HepG2 (cell line): Measurements from ENCODE around the gene RASIP1. TPM values are rescaled to one million over a fixed set of nuclear protein-coding genes. Genes with fewer than 3 reads are reported as not detected.

Experiments used
- CAMTA2 ChIP-seq: sonication (generic); formaldehyde crosslinking; IDR thresholded peaks from 2 replicates; pipeline ENCODE4 v1.4.0; 2020; ENCODE audit warnings: mild to moderate bottlenecking, missing genetic modification reagents, borderline replicate concordance
- EHMT2 ChIP-seq: fragments of 200-600 bp; sonication (generic); IDR thresholded peaks from 2 replicates; pipeline ENCODE4 v1.7.0; 2017; ENCODE audit warnings: antibody characterized with exemption, low read depth, low read length, borderline replicate concordance
- ETV6 ChIP-seq: sonication (generic); formaldehyde crosslinking; conservative IDR thresholded peaks from 2 replicates; pipeline ENCODE4 v1.4.0; 2020; ENCODE audit warnings: missing genetic modification reagents
- FOXA1 ChIP-seq, 2 experiments: fragments of 450-650 bp in 1 of 2; sonication (generic) in 1 of 2; formaldehyde crosslinking in 1 of 2; IDR thresholded peaks; 2 replicates each; pipeline versions ENCODE4 v1.4.0 to v1.6.1; 2016 to 2020; ENCODE audit warnings: missing genetic modification reagents in 1 of 2
- GTF2F1 ChIP-seq: fragments of 150-350 bp; IDR thresholded peaks from 2 replicates; pipeline ENCODE4 v1.6.1; 2014; ENCODE audit warnings: low read length
- HDAC1 ChIP-seq: sonication (generic); formaldehyde crosslinking; IDR thresholded peaks from 2 replicates; pipeline ENCODE4 v1.5.1; 2020; ENCODE audit warnings: mild to moderate bottlenecking, missing genetic modification reagents
- JARID2 ChIP-seq: sonication (generic); formaldehyde crosslinking; IDR thresholded peaks from 2 replicates; pipeline ENCODE4 v1.8.1; 2023; ENCODE audit warnings: missing genetic modification reagents, inconsistent platforms; ENCODE audit not compliant: insufficient replicate concordance
- MED8 ChIP-seq: sonication (generic); formaldehyde crosslinking; IDR thresholded peaks from 2 replicates; pipeline ENCODE4 v1.8.1; 2023; ENCODE audit warnings: mild to moderate bottlenecking, missing genetic modification reagents; ENCODE audit not compliant: insufficient replicate concordance
- SETDB1 ChIP-seq: sonication (generic); formaldehyde crosslinking; IDR thresholded peaks from 2 replicates; pipeline ENCODE4 v1.5.1; 2020; ENCODE audit warnings: missing genetic modification reagents, mild to moderate bottlenecking, borderline replicate concordance
- SKIL ChIP-seq: sonication (generic); formaldehyde crosslinking; IDR thresholded peaks from 2 replicates; pipeline ENCODE4 v1.8.0; 2022; ENCODE audit warnings: missing genetic modification reagents, mild to moderate bottlenecking, moderate library complexity, borderline replicate concordance
- SMC3 ChIP-seq: IDR thresholded peaks from 2 replicates; pipeline ENCODE4 v1.6.1; 2011; ENCODE audit warnings: low read length, improper control_type of control experiment
- SNAI1 ChIP-seq: sonication (generic); formaldehyde crosslinking; IDR thresholded peaks from 2 replicates; pipeline ENCODE4 v1.5.0; 2020; ENCODE audit warnings: mild to moderate bottlenecking, missing genetic modification reagents, borderline replicate concordance
- SP140L ChIP-seq: sonication (generic); formaldehyde crosslinking; IDR thresholded peaks from 2 replicates; pipeline ENCODE4 v1.4.0; 2020; ENCODE audit warnings: missing genetic modification reagents, borderline replicate concordance
- TBL1XR1 ChIP-seq: fragments of 150-350 bp; IDR thresholded peaks from 2 replicates; pipeline ENCODE4 v1.6.1; 2014; ENCODE audit warnings: borderline replicate concordance, low read length; ENCODE audit not compliant: partially characterized antibody
- TBP ChIP-seq: sonication (generic); formaldehyde crosslinking; IDR thresholded peaks from 2 replicates; pipeline ENCODE4 v1.5.0; 2020; ENCODE audit warnings: missing genetic modification reagents
- TERF1 ChIP-seq: sonication (generic); formaldehyde crosslinking; IDR thresholded peaks from 2 replicates; pipeline ENCODE4 v1.8.0; 2022; ENCODE audit warnings: mild to moderate bottlenecking, missing genetic modification reagents, moderate library complexity
- ZNF124 ChIP-seq: sonication (generic); formaldehyde crosslinking; IDR thresholded peaks from 2 replicates; pipeline ENCODE4 v1.4.0; 2020; ENCODE audit warnings: missing genetic modification reagents
- ZNF136 ChIP-seq: sonication (generic); formaldehyde crosslinking; IDR thresholded peaks from 2 replicates; pipeline ENCODE4 v1.8.1; 2022; ENCODE audit warnings: low read depth, mild to moderate bottlenecking, moderate library complexity, missing genetic modification reagents
- ZNF18 ChIP-seq: sonication (generic); formaldehyde crosslinking; IDR thresholded peaks from 2 replicates; pipeline ENCODE4 v1.8.0; 2022; ENCODE audit warnings: mild to moderate bottlenecking, missing genetic modification reagents; ENCODE audit not compliant: insufficient replicate concordance
- ZNF253 ChIP-seq: sonication (generic); formaldehyde crosslinking; IDR thresholded peaks from 2 replicates; pipeline ENCODE4 v1.8.0; 2022; ENCODE audit warnings: mild to moderate bottlenecking, missing genetic modification reagents, borderline replicate concordance
- ZNF296 ChIP-seq: sonication (generic); formaldehyde crosslinking; conservative IDR thresholded peaks from 2 replicates; pipeline ENCODE4 v1.5.0; 2020; ENCODE audit warnings: mild to moderate bottlenecking, missing genetic modification reagents
- ZNF44 ChIP-seq: sonication (generic); formaldehyde crosslinking; IDR thresholded peaks from 2 replicates; pipeline ENCODE4 v1.5.1; 2020; ENCODE audit warnings: mild to moderate bottlenecking, missing genetic modification reagents
- ZNF598 ChIP-seq: sonication (generic); formaldehyde crosslinking; IDR thresholded peaks from 2 replicates; pipeline ENCODE4 v1.5.1; 2020; ENCODE audit warnings: mild to moderate bottlenecking, missing genetic modification reagents, borderline replicate concordance
- ZNF7 ChIP-seq: IDR thresholded peaks from 2 replicates; pipeline ENCODE4 v1.6.1; 2016; ENCODE audit warnings: missing biosample characterization, missing genetic modification reagents
- polyA plus RNA-seq, 8 experiments: library from polyadenylated mRNA; depleted of rRNA in 3 of 8; stranded (reverse) in 7 of 8; unstranded in 1 of 8; fragments of >200 nt; fragmentation: Illumina TruSeq in 4 of 8; extraction: Trizol in 4 of 8; gene quantifications; 2 replicates each; pipeline versions ENCODE4 v1.2.1 to v1.2.3, GENCODE V29; 2011 to 2016; ENCODE audit warnings: low read depth in 4 of 8, missing spikeins in 1 of 8, mixed read lengths in 1 of 8; ENCODE audit not compliant: insufficient read depth in 1 of 8
- total RNA-seq, 5 experiments: library from RNA; depleted of rRNA; stranded (reverse); fragments of >200 nt; fragmentation: Illumina TruSeq; extraction: Trizol; gene quantifications; 2 replicates each; pipeline ENCODE4 v1.2.3, GENCODE V29; 2016; ENCODE audit warnings: low read depth in 1 of 5

The RASIP1 gene
- total and polyA plus RNA-seq, 2 of the 13 experiments (the other 11 are each of a cell fraction or from before 2014, with no cell fraction given) = 0.44 to 0.58 TPM

- TF ChIP-seq CAMTA2 = no peak
- TF ChIP-seq ZNF296 = no peak
- TF ChIP-seq ZNF44 (CRISPR knock-in tag) = no peak
- TF ChIP-seq SP140L (CRISPR knock-in tag) = no peak
- no peak for TF ChIP-seq TBL1XR1
- no peak for TF ChIP-seq ZNF124 (CRISPR knock-in tag)
- TF ChIP-seq ZNF136 = no peak
- no peak for TF ChIP-seq EHMT2
- no peak for TF ChIP-seq ETV6 (CRISPR knock-in tag)
- no peak for TF ChIP-seq ZNF7 (CRISPR knock-in tag)
- TF ChIP-seq SMC3 = no peak
- TF ChIP-seq ZNF598 = no peak
- no peak for TF ChIP-seq TBP (CRISPR knock-in tag)
- no peak for TF ChIP-seq JARID2 (CRISPR knock-in tag)
- no peak for TF ChIP-seq FOXA1 (IDR thresholded peaks at IDR 0.05)
- TF ChIP-seq FOXA1 (CRISPR knock-in tag; IDR thresholded peaks at IDR 0.05) = no peak
- TF ChIP-seq SETDB1 (CRISPR knock-in tag) = no peak
- peak; percentile 33 for TF ChIP-seq ZNF18 (CRISPR knock-in tag)
- no peak for TF ChIP-seq TERF1 (CRISPR knock-in tag)
- TF ChIP-seq SKIL (CRISPR knock-in tag) = no peak
- no peak for TF ChIP-seq ZNF253 (CRISPR knock-in tag)
- TF ChIP-seq GTF2F1 = no peak
- no peak; the same call in 1 of the 2 replicates for TF ChIP-seq HDAC1 (CRISPR knock-in tag)
- no peak for TF ChIP-seq SNAI1 (CRISPR knock-in tag)
- no peak for TF ChIP-seq MED8 (CRISPR knock-in tag)
Observed at GRCh38 chr19:48780631-48781391, 40.4 kb upstream of the RASIP1 start (continued).
